HG02642 (cell line): ENCODE results near the gene AQP5.
"Not testable (repeated sequence)": the region's sequence is repeated elsewhere in the genome, so short reads cannot be mapped to it uniquely, and the experiment has no call there.

Experiments used
- ATAC-seq: cut with Tn5 transposase; IDR thresholded peaks from one replicate; pipeline ENCODE4 v1.9.1; 2021; ENCODE audit warnings: mild to moderate bottlenecking; ENCODE audit not compliant: unreplicated experiment, poor library complexity

AQP5 gene

DNA sequence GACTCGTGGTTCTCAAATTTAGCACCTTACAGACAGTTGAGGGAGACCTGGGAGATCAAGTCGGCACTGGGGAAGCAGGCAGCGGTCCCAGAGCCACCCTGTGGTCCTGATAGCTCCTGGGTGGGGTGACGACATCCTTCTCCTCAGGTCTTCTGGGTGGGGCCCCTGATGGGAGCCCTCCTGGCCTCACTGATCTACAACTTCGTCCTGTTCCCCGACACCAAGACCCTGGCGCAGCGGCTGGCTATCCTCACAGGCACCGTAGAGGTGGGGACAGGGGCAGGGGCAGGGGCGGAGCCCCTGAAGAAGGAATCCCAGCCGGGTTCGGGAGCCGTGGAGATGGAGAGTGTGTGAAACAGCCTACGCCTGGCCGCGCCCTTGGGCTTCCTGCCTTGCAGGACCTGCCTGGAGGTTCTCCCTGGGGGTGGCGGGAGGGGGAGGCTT, 13.7 kb downstream of the AQP5 start:
- ATAC-seq: no peak

GRCh38 chr12:49976557-49976956, 14.9 kb downstream of the AQP5 start:
- no peak for ATAC-seq

DNA sequence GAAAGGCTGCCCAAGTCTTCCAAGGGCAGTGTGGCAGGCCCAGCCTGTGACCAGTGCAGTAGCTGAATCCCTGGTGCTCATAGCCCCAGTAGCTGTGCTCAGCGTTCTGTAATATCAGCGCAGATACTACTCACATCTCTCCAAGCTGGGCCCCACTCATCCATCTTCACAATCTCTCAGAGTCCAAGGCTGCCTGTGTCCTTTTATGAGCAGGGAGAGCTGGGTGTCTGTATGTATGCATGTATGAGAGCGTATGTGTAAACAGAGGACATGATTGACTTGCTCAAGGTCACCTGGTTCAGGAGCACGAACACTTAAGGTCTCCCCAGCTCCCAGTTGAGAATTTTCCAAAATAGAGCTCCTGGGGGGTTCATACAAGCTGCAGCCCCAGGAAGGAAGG, 16.5 kb downstream of the AQP5 start:
- no peak for ATAC-seq

DNA sequence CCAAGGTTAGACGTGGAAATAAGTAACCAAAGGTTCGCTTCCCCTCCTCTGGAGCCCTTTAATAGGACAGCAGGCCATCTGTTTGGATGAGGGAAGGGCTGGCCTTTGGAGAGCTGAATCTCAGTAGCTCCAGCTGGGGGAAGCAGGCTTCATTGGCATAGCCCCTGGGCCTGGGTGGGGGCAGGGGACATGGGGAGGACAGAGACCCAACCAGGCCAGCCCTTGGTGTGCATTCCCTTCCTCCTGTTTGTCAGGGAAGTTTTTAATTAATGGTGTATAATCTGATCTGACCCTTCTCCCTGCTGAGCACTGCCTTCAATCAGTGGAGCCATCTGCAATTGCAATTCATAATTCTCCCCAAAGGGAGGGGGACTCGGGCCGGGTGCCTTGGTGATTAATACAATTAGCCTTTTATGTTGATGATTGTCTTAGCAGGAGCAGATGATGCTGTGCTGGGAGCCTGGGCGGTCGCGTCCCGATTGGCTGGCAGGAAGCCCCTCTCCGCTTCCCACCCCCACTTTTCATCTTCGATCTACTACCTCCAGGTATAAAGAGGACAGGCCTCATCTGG, 17.4 kb downstream of the AQP5 start:
- no peak for ATAC-seq

DNA sequence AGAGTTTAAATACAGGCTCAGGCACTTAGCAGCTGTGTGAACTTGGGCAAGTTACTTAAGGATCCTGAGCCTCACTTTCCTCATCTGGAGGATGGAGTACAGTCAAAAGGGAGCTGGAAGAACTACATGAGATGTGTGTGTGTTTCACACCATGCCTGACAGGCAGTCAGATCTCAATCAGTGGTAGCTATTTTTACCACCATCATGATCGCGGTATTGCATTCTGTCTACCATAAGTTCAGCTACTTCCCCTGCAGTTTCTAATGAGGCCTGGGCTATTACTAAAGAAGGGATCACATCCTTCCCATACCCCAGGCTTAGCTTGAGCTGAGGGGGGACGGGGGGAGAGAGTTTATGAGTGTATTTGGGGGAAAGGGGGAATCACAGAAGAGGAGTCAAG, 18.1 kb downstream of the AQP5 start:
- ATAC-seq: no peak

DNA sequence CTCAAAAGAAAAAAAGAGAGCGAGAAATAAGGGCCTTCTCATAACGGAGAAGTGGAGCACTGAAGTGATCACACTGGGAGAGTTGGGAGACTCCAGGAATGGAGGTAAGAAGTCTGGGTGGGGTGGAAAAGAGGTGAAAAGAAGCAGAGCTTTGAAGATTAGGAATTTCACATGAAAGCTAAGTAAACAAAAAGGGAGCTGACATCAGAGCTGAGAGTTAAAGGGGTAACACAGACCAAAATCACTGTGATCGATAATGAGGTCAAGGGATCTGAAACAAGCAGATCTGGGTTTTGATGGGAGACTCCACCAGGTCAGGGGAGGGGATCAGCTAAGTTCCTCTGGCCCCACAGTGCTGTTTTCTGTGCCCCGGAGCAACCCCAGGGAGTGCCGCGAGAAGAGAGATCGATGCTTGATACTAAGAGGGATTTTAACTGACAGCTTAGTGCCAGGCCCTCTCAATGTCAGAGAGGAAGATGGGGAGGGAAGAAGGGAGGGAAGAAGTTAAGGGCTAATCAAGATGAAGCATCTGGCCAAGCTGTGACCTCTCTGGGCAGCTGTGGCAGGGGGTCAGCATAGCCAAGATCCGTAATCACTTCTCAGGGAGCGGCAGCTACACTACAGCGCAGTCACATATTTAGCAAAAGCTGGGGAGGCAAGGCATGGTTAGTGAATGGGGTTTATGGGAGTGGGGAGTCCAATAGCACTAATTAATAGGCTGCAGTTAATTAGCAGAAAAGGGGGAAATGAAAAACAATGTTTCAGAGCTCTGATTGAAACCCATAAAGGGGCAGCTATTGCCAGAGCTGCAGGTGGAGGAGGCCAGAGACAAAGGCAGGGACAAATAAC, 19.1 kb downstream of the AQP5 start:
- ATAC-seq: no peak

DNA sequence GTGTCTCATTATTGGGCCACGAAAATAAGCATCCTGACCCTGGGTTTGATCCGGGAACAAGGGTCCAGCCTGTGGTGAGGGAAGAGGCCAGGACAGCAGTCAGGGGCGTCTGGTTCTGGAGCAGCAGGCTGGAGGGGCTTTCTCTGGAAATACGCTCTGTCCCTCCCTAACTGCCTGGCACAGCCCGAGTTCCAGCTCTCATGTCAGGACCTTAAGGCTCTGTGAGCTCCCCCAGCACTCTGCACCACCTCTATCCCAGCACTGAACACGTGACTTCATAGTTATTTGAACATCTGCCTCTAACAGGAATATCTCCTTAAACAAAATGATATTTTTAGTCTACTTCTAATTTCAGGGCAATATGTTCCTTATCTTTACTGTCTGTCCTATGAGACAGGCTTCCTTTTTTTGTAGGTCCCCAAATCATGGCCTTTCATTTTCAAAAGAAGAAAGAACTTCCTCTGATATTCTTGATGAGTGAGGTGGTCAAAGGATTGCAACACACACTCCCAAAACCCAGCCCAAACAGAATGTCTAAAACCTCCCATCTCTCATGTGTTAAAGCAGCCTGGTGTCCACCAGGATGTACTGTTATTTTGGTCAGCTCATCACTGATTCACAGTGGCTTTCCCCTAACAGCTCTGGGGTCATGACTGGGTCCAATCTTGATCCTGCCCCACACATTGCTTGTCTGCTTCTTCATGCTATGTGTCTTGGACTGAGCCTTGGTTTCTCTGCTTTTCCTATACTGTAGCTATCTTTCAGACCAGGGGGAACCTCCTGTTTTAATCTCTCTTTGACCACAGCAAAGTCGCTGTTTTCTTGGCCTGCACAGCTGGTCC, 20.8 kb downstream of the AQP5 start:
- ATAC-seq: no peak

DNA sequence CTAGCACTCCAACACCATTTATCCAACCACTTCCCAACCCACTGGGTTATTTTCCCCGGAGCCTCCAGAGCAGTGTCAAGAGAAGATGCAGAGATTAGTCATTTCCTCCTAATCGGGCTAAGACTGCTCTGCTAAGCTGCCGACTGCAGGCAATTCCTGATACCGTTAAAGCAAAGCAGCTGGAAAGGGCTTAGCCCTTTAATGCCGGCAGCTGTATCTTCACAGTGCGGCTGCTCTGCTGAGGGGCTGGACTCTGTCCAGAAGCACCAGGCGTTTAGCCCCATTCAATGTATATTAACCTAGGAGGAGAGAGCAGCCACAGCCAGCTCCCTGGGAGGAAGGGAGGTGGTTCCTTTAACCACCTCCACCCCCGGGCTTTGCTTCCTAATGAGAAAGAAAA, 22.2 kb downstream of the AQP5 start:
- no peak for ATAC-seq

DNA sequence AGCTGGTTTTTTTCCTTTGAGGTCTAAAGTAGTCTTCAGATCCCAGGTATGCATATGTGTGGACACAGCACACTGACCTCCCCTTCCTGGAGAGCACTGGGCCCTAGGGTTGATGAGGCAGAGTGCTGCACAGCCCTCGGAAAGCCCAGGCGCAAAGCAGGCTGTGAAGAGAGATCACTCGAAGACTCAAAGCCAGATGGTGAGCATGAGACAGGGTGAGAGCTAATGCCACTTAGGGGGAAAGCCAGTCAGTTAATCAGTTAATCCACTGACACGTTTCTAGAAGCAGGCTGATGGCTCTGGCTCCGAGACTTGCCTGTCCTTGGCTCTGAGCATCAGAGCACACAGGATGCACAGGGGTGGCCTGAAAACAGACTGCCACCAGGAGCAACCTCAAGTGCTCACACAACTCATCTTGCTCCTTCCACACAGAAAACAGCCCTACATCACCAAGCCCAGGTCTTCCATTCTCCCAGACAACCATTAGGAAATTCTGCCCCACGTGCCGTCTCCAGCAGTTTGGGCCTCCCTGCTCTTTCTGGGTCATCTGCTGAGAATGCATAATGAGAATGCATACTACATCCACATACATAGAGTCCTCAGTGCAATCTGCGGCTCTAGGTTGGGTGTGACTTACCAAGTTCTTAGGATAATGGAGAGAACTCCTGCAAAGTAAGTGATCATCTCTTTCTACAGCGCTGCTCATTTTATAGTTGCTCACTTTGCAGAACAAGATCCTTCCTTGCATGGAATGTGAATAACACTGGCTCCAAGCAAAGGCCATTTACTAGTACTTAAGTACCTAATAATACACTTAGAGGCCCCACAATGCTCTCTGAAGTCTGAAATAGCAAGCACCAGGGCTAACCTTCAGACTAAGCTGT, 23.0 kb downstream of the AQP5 start:
- no peak for ATAC-seq

DNA sequence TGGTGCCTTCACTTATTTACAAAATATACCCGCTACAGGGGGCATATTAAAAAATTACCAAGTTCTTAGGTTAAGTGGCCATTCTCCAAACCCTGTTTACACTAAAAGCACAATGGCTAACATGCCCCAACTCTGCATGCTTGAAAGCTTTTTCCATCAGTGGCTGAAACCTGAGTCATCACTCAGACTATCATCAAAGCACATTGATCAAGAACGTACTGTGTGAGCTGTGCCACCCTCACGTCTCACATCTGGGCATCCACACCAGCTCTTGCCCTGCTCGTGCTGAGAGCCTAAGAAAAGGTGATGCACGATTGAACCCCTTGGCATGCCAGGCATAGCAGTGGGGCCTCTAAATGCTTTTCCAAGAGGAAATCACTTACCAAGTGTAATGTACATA, 24.3 kb downstream of the AQP5 start:
- ATAC-seq: no peak

- not testable (repeated sequence) for ATAC-seq
Observed at GRCh38 chr12:49986476-49986875, 24.8 kb downstream of the AQP5 start.

DNA sequence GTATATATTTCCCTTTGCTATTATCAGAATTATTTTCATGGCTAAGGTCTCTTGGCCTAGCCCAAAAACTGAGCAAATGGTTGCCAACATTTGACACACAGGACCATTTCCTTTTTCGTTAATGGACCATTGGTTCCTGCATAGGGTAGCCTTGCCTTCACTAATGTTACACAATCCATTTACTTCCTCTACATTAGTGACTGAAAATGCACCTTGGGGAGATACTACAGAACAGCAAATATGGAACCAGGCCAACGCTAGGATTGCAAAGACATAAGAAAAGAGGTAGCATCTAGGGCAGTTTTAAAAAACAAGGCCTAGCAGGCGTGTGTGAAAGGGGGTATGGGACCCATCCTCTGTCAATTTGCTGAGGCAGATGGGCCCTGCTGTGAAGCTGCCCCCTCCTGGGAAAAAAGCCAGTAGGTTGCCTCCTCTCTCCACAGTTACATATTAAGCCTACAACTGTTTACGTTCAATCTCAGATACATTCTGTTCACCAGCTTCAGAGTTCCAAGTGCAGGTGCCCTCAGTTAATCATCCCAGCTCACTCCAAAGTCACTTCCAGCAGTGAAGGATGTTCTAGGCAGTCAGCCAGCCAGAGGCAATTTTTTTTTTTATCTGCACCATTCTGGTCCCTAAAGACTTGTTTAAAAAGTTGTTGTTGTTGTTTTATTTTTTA, 26.1 kb downstream of the AQP5 start:
- no peak for ATAC-seq

DNA sequence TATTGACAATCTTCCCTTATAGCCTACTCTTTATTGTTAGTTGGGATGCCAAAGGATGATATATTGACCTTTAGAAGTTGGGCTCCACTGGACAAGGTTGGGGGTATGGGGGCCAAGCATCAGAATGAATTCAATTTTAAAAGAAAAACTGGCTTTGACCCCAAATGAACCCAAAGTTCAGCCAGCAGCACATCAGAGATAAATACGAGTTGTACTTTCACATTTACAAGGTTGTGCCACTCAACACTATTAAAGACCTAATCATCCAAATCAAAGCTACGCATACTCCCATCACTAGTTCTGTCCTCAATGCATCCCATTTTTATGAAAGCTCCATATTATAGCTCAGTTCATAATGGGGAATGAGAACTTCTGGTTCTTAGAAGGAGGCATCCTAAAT, 27.7 kb downstream of the AQP5 start:
- ATAC-seq: not testable (repeated sequence)

- no peak for ATAC-seq
Observed at GRCh38 chr12:49990273-49990672, 28.6 kb downstream of the AQP5 start.

DNA sequence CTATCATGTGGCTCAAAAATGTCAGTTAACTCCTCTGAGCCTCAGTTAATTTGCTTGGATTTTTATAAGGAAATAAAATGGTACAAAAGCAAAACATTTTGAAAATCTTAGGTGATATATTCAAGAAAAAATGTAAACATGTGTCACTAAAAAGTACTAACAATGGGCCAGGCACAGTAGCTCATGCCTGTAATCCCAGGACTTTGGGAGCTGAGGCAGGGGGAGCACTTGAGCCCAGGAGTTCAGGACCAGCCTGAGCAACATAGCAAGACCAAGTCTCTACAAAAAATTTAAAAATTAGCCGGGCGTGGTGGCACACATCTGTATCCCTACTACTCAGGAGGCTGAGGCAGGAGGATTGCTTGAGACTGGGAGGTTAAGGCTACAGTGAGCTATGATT, 36.8 kb downstream of the AQP5 start:
- ATAC-seq: no peak

DNA sequence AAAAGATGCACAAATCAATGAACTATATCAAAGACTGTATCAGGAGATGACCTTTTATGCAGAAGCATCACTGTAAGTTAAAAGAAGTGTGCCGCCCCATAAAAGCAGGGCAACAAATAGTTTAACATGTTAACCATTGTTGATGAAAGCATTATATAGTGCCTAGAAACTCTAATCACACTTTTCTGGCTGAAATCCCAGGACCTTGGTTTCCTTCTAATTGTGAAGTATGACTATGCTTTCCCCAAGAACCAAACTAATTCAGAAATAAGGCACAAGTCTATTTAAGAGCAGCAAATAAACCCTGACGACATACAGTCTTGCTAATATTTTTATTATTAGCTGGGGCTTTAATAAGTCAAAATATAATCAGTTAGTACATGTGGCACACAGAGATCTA, 41.9 kb downstream of the AQP5 start:
- ATAC-seq: no peak

GRCh38 chr12:50004696-50005095, 43.0 kb downstream of the AQP5 start:
- no peak for ATAC-seq

- ATAC-seq: no peak
Observed at GRCh38 chr12:50005175-50005574, 43.5 kb downstream of the AQP5 start.

GRCh38 chr12:50006280-50006679, 44.6 kb downstream of the AQP5 start:
- no peak for ATAC-seq
